ENCODE data around the gene ROBO3.

Gene ROBO3

GRCh38 chr11:124882339-124883071 is 17.3 kb downstream of the ROBO3 start:
- H3K4me2 ChIP-seq (ENCODE audit: low read depth, low read length, poor library complexity, severe bottlenecking), result no peak overlapping the region

GRCh38 chr11:124884340-124884739 is 19.1 kb downstream of the ROBO3 start:
- Histone ChIP-seq H3F3A (ENCODE audit: insufficient read depth) (no peaks in the 10 kb centered on the region), H3K27ac (ENCODE audit: low read depth, low read length) (no peak overlapping the region), H2AFZ (ENCODE audit: low read depth, low read length, severe bottlenecking) (no peak overlapping the region), H3K9me3 (ENCODE audit: insufficient read depth, low read length) (no peaks in the 10 kb centered on the region), H3K9me2 (replicated peaks; ENCODE audit: insufficient read depth, low read length) (no peaks in the 10 kb centered on the region), H4K20me1 (ENCODE audit: low read depth, low read length) (no peaks in the 10 kb centered on the region), H3K4me2 (ENCODE audit: low read depth, low read length, poor library complexity, severe bottlenecking) (no peak overlapping the region), H3K79me2 (ENCODE audit: insufficient read depth, low read length) (no peaks in the 10 kb centered on the region), H3K27me3 (ENCODE audit: low read length) (no peaks in the 10 kb centered on the region), H3K36me3 (ENCODE audit: low read length) (no peaks in the 10 kb centered on the region), H3K4me3 (ENCODE audit: insufficient read depth, low read length, poor library complexity, severe bottlenecking) (no peak overlapping the region), H3K9ac (ENCODE audit: low read length) (no peak overlapping the region)
- no peak for TF ChIP-seq CTCF (IDR thresholded peaks at IDR 0.05; ENCODE audit: insufficient read depth, low read length, poor library complexity, severe bottlenecking)
- TF ChIP-seq EZH2phosphoT487 (conservative IDR thresholded peaks at IDR 0.05; ENCODE audit: low read length), result no peak

More at GRCh38 chr11:124882339-124883071, 17.3 kb downstream of the ROBO3 start:
- no peaks in the 10 kb centered on the region for H3K9me2 ChIP-seq (replicated peaks; ENCODE audit: insufficient read depth, low read length)
- TF ChIP-seq EZH2phosphoT487 (conservative IDR thresholded peaks at IDR 0.05; ENCODE audit: low read length) (no peak), CTCF (IDR thresholded peaks at IDR 0.05; ENCODE audit: insufficient read depth, low read length, poor library complexity, severe bottlenecking) (no peak)
- no peak overlapping the region for H2AFZ ChIP-seq (ENCODE audit: low read depth, low read length, severe bottlenecking)
- H3K36me3 ChIP-seq (ENCODE audit: low read length), result no peaks in the 10 kb centered on the region
- H3K9me3 ChIP-seq (ENCODE audit: insufficient read depth, low read length), result no peaks in the 10 kb centered on the region
- H3K27me3 ChIP-seq (ENCODE audit: low read length), result no peaks in the 10 kb centered on the region
- H3K9ac ChIP-seq (ENCODE audit: low read length), result no peak overlapping the region
- no peaks in the 10 kb centered on the region for H3F3A ChIP-seq (ENCODE audit: insufficient read depth)
- H4K20me1 ChIP-seq (ENCODE audit: low read depth, low read length), result no peaks in the 10 kb centered on the region
- H3K79me2 ChIP-seq (ENCODE audit: insufficient read depth, low read length), result no peaks in the 10 kb centered on the region
- H3K27ac ChIP-seq (ENCODE audit: low read depth, low read length), result no peak overlapping the region
- no peak overlapping the region for H3K4me3 ChIP-seq (ENCODE audit: insufficient read depth, low read length, poor library complexity, severe bottlenecking)

- H3K36me3 ChIP-seq (ENCODE audit: low read length), result no peaks in the 10 kb centered on the region
- H3K79me2 ChIP-seq (ENCODE audit: insufficient read depth, low read length), result no peaks in the 10 kb centered on the region
- H3K9me2 ChIP-seq (replicated peaks; ENCODE audit: insufficient read depth, low read length), result no peaks in the 10 kb centered on the region
- H2AFZ ChIP-seq (ENCODE audit: low read depth, low read length, severe bottlenecking), result no peak overlapping the region
- H3K4me3 ChIP-seq (ENCODE audit: insufficient read depth, low read length, poor library complexity, severe bottlenecking), result no peak overlapping the region
- no peaks in the 10 kb centered on the region for H3K9me3 ChIP-seq (ENCODE audit: insufficient read depth, low read length)
- no peaks in the 10 kb centered on the region for H3K27me3 ChIP-seq (ENCODE audit: low read length)
- no peaks in the 10 kb centered on the region for H3F3A ChIP-seq (ENCODE audit: insufficient read depth)
- H3K9ac ChIP-seq (ENCODE audit: low read length), result no peak overlapping the region
- no peaks in the 10 kb centered on the region for H4K20me1 ChIP-seq (ENCODE audit: low read depth, low read length)
- H3K4me2 ChIP-seq (ENCODE audit: low read depth, low read length, poor library complexity, severe bottlenecking), result no peak overlapping the region
- TF ChIP-seq CTCF (IDR thresholded peaks at IDR 0.05; ENCODE audit: insufficient read depth, low read length, poor library complexity, severe bottlenecking) (no peak), EZH2phosphoT487 (conservative IDR thresholded peaks at IDR 0.05; ENCODE audit: low read length) (no peak)
- no peak overlapping the region for H3K27ac ChIP-seq (ENCODE audit: low read depth, low read length)
Observed at GRCh38 chr11:124884869-124885479, 19.7 kb downstream of the ROBO3 start.
